ENCODE results near the gene BAIAP2.

GRCh38 chr17:81073967-81074839, 39.3 kb downstream of the BAIAP2 start:
- no peak for TF ChIP-seq POLR2AphosphoS5 (IDR thresholded peaks at IDR 0.05)
- TF ChIP-seq, protein P1, sequence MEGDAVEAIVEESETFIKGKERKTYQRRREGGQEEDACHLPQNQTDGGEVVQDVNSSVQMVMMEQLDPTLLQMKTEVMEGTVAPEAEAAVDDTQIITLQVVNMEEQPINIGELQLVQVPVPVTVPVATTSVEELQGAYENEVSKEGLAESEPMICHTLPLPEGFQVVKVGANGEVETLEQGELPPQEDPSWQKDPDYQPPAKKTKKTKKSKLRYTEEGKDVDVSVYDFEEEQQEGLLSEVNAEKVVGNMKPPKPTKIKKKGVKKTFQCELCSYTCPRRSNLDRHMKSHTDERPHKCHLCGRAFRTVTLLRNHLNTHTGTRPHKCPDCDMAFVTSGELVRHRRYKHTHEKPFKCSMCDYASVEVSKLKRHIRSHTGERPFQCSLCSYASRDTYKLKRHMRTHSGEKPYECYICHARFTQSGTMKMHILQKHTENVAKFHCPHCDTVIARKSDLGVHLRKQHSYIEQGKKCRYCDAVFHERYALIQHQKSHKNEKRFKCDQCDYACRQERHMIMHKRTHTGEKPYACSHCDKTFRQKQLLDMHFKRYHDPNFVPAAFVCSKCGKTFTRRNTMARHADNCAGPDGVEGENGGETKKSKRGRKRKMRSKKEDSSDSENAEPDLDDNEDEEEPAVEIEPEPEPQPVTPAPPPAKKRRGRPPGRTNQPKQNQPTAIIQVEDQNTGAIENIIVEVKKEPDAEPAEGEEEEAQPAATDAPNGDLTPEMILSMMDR (IDR thresholded peaks at IDR 0.05) = no peak
